SK-N-SH (cell line): Measurements from ENCODE around the gene DNAJC15. TPM values are rescaled to one million over a fixed set of nuclear protein-coding genes. Genes with fewer than 3 reads are reported as not detected.

ENCODE experiments used
- CTCF ChIA-PET: fragments of 300-600, 350-600 bp; formaldehyde crosslinking; extraction: SDS; loops from one replicate; lab custom pipeline; 2021; lab: Yijun Ruan, JAX
- POLR2A ChIA-PET: fragments of 350-600 bp; sonication (Branson Sonifier 250); formaldehyde crosslinking; extraction: SDS; loops from one replicate; lab custom pipeline; 2020; ENCODE audit warnings: antibody characterized with exemption, inconsistent platforms; lab: Yijun Ruan, JAX
- DNase-seq: peaks from one replicate; pipeline ENCODE4 v3.0.0; 2012
- H2AFZ ChIP-seq: fragments of 200-600 bp; sonication (generic); 2 replicates; pipeline ENCODE4 v1.8.1; 2016; ENCODE audit warnings: antibody characterized with exemption, mild to moderate bottlenecking, low read depth
- H3F3A ChIP-seq: fragments of 200-600 bp; sonication (generic); replicated peaks from 2 replicates; pipeline ENCODE3; 2016; ENCODE audit warnings: antibody characterized with exemption, mild to moderate bottlenecking; ENCODE audit not compliant: insufficient read depth
- H3K27ac ChIP-seq, 2 experiments: fragments of 200-500 bp in 1 of 2; fragments of 200-600 bp in 1 of 2; sonication (Bioruptor generic) in 1 of 2; sonication (generic), shearing (Covaris generic) in 1 of 2; 2 replicates each; pipeline versions ENCODE4 v1.5.1 to v1.6.1; 2014 to 2016; ENCODE audit warnings: low read depth in 2 of 2, inconsistent platforms in 1 of 2, low read length in 1 of 2, mild to moderate bottlenecking in 1 of 2, mixed read lengths in 1 of 2
- H3K27me3 ChIP-seq: fragments of 200-600 bp; sonication (generic), shearing (Covaris generic); 2 replicates; pipeline ENCODE4 v1.6.1; 2016; ENCODE audit warnings: mixed run types; ENCODE audit not compliant: insufficient read depth
- H3K36me3 ChIP-seq, 2 experiments: fragments of 200-500 bp in 1 of 2; fragments of 200-600 bp in 1 of 2; sonication (Bioruptor generic) in 1 of 2; sonication (generic) in 1 of 2; replicated peaks in 1 of 2; 2 replicates each; pipeline versions ENCODE3 to v1.5.1; 2014 to 2016; ENCODE audit warnings: low read length in 1 of 2, mild to moderate bottlenecking in 1 of 2; ENCODE audit not compliant: insufficient read depth in 2 of 2, control insufficient read depth in 1 of 2
- H3K4me1 ChIP-seq, 2 experiments: fragments of 200-500 bp in 1 of 2; fragments of 200-600 bp in 1 of 2; sonication (Bioruptor generic) in 1 of 2; sonication (generic), shearing (Covaris generic) in 1 of 2; 2 replicates each; pipeline versions ENCODE4 v1.5.1 to v1.6.1; 2014 to 2016; ENCODE audit warnings: low read depth in 1 of 2, low read length in 1 of 2, mixed run types in 1 of 2; ENCODE audit not compliant: insufficient read depth in 2 of 2, control insufficient read depth in 1 of 2
- H3K4me2 ChIP-seq: fragments of 200-600 bp; sonication (generic), shearing (Covaris generic); 2 replicates; pipeline ENCODE4 v1.6.1; 2017; ENCODE audit warnings: mixed run types
- H3K4me3 ChIP-seq, 2 experiments: fragments of 200-500 bp in 1 of 2; fragments of 200-600 bp in 1 of 2; sonication (Bioruptor generic) in 1 of 2; sonication (generic), shearing (Covaris generic) in 1 of 2; 2 replicates each; pipeline versions ENCODE4 v1.5.1 to v1.8.1; 2014 to 2016; ENCODE audit warnings: low read depth in 2 of 2, inconsistent platforms in 1 of 2, low read length in 1 of 2, mild to moderate bottlenecking in 1 of 2, mixed read lengths in 1 of 2, moderate library complexity in 1 of 2
- H3K79me2 ChIP-seq: fragments of 200-600 bp; sonication (generic); 2 replicates; pipeline ENCODE4 v1.8.1; 2017; ENCODE audit warnings: mild to moderate bottlenecking; ENCODE audit not compliant: insufficient read depth
- H3K9ac ChIP-seq: fragments of 200-600 bp; sonication (generic); 2 replicates; pipeline ENCODE4 v1.6.1; 2017; ENCODE audit warnings: mixed run types
- H3K9me2 ChIP-seq: fragments of 200-600 bp; sonication (generic); 2 replicates; pipeline ENCODE4 v1.6.1; 2017; ENCODE audit warnings: mixed run types
- H3K9me3 ChIP-seq: fragments of 200-600 bp; sonication (generic); 2 replicates; pipeline ENCODE4 v1.6.1; 2017; ENCODE audit warnings: mixed run types, mild to moderate bottlenecking, moderate library complexity
- H4K20me1 ChIP-seq: fragments of 200-600 bp; sonication (generic); 2 replicates; pipeline ENCODE4 v1.6.1; 2017; ENCODE audit warnings: mild to moderate bottlenecking, mixed run types; ENCODE audit not compliant: insufficient read depth
- CHD2 ChIP-seq: fragments of 150-350 bp; IDR thresholded peaks from 2 replicates; pipeline ENCODE4 v1.6.1; 2018; ENCODE audit warnings: low read length; ENCODE audit not compliant: partially characterized antibody
- EZH2phosphoT487 ChIP-seq: fragments of 200-600 bp; sonication (generic); IDR thresholded peaks from 2 replicates; pipeline ENCODE4 v1.6.1; 2017; ENCODE audit warnings: low read depth, mixed run types, mild to moderate bottlenecking, antibody characterized with exemption, moderate library complexity, borderline replicate concordance
- FOXM1 ChIP-seq: IDR thresholded peaks from 2 replicates; pipeline ENCODE4 v1.4.0; 2012; ENCODE audit warnings: low read depth, mild to moderate bottlenecking
- GATA2 ChIP-seq: sonication (generic); formaldehyde crosslinking; IDR thresholded peaks from 2 replicates; pipeline ENCODE4 v1.5.0; 2020; ENCODE audit warnings: mild to moderate bottlenecking, missing genetic modification reagents
- POLR2AphosphoS5 ChIP-seq: IDR thresholded peaks from 2 replicates; pipeline ENCODE4 v1.6.1; 2012; ENCODE audit warnings: low read depth, low read length
- SIN3A ChIP-seq: IDR thresholded peaks from 2 replicates; pipeline ENCODE4 v1.6.1; 2012; ENCODE audit warnings: low read depth, mild to moderate bottlenecking, low read length, moderate library complexity, borderline replicate concordance
- TAF1 ChIP-seq: IDR thresholded peaks from 2 replicates; pipeline ENCODE4 v1.6.1; 2012; ENCODE audit warnings: low read depth, mild to moderate bottlenecking, low read length, moderate library complexity, borderline replicate concordance
- TCF12 ChIP-seq: IDR thresholded peaks from 2 replicates; pipeline ENCODE4 v1.4.0; 2012
- WGBS: methylation state at CpG from one replicate; pipeline ENCODE4 v1.1.6; 2017; ENCODE audit warnings: low lambda C conversion rate; 5-methylcytosine and 5-hydroxymethylcytosine counted together
- polyA plus RNA-seq, 3 experiments: library from polyadenylated mRNA; depleted of rRNA; stranded (reverse); fragments of >200 nt; gene quantifications; 2 replicates each; pipeline ENCODE4 v1.2.3, GENCODE V29; 2012
- TF ChIP-seq, protein P1 (sequence below): fragments of 150-350 bp; IDR thresholded peaks from 2 replicates; pipeline ENCODE4 v1.6.1; 2016; ENCODE audit warnings: mild to moderate bottlenecking, low read depth, low read length
- TF ChIP-seq, protein P2 (sequence below): IDR thresholded peaks from 2 replicates; pipeline ENCODE4; 2012

The DNAJC15 gene
- polyA plus RNA-seq, 1 of the 3 experiments (the other 2 are of a cell fraction): 18.4 TPM

- no peak for TF ChIP-seq POLR2AphosphoS5
- Histone ChIP-seq H3K9me2 (no peaks in the 10 kb centered on the region), H3F3A (peaks cover 10% of the 10 kb centered on the region), H3K4me1 (peaks cover 0 to 2% of the 10 kb centered on the region in 2 experiments; a peak in 2 of 4 replicates), H2AFZ (no peak overlapping the region), H3K4me3 (no peak overlapping the region), H3K9me3 (0 out of 2 replicates have a peak, but pooled peaks cover 8% of the 10 kb centered on the region), H3K27ac (no peak overlapping the region), H3K27me3 (no peaks in the 10 kb centered on the region), H3K79me2 (peaks cover 9% of the 10 kb centered on the region; the same call in 1 of the 2 replicates), H4K20me1 (no peaks in the 10 kb centered on the region), H3K4me2 (no peak overlapping the region), H3K36me3 (peaks cover 0 to 12% of the 10 kb centered on the region in 2 experiments), H3K9ac (no peak overlapping the region)
- WGBS: 90% methylated on average over 2 of the region's 2 CpGs
- POLR2A ChIA-PET: no interaction called here
- CTCF ChIA-PET: interaction anchor here (1.2 kb wide), 1 partner anchor 16 kb away, joined by 4 read pairs; no protein-coding TSS in a partner anchor
- no peak for DNase-seq
Measured at GRCh38 chr13:43100667-43101066, 77.3 kb downstream of the DNAJC15 start.

- ChIA-PET CTCF (interaction anchor here (0.6 kb wide), 1 partner anchor 94 kb away, joined by 3 read pairs; no protein-coding TSS in a partner anchor), POLR2A (no interaction called here)
- Histone ChIP-seq H3K9me3 (0 out of 2 replicates have a peak, but pooled peaks cover 8% of the 10 kb centered on the region), H2AFZ (no peak overlapping the region), H4K20me1 (no peaks in the 10 kb centered on the region), H3K27ac (no peak overlapping the region), H3K79me2 (peaks cover 9% of the 10 kb centered on the region; the same call in 1 of the 2 replicates), H3K4me3 (no peak overlapping the region), H3K9ac (no peak overlapping the region), H3K36me3 (peaks cover 0 to 12% of the 10 kb centered on the region in 2 experiments), H3K4me2 (no peak overlapping the region), H3K9me2 (no peaks in the 10 kb centered on the region), H3K27me3 (no peaks in the 10 kb centered on the region), H3K4me1 (no peaks in the 10 kb centered on the region), H3F3A (peaks cover 3% of the 10 kb centered on the region)
- 83% methylated on average over 4 of the region's 4 CpGs for WGBS
- TF ChIP-seq, protein P1, sequence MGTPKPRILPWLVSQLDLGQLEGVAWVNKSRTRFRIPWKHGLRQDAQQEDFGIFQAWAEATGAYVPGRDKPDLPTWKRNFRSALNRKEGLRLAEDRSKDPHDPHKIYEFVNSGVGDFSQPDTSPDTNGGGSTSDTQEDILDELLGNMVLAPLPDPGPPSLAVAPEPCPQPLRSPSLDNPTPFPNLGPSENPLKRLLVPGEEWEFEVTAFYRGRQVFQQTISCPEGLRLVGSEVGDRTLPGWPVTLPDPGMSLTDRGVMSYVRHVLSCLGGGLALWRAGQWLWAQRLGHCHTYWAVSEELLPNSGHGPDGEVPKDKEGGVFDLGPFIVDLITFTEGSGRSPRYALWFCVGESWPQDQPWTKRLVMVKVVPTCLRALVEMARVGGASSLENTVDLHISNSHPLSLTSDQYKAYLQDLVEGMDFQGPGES: no peak
- TF ChIP-seq GATA2 (CRISPR knock-in tag) (no peak), POLR2AphosphoS5 (no peak), TAF1 (no peak), TCF12 (no peak), EZH2phosphoT487 (no peak), SIN3A (no peak), CHD2 (no peak), FOXM1 (no peak)
- TF ChIP-seq, protein P2, sequence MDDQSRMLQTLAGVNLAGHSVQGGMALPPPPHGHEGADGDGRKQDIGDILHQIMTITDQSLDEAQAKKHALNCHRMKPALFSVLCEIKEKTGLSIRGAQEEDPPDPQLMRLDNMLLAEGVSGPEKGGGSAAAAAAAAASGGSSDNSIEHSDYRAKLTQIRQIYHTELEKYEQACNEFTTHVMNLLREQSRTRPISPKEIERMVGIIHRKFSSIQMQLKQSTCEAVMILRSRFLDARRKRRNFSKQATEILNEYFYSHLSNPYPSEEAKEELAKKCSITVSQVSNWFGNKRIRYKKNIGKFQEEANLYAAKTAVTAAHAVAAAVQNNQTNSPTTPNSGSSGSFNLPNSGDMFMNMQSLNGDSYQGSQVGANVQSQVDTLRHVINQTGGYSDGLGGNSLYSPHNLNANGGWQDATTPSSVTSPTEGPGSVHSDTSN: no peak
- DNase-seq: no peak
Measured at GRCh38 chr13:43102304-43102703, 78.9 kb downstream of the DNAJC15 start.
